ENCODE results near the gene HNF4A. TPM values are rescaled to one million over a fixed set of nuclear protein-coding genes. Genes with fewer than 3 reads are reported as not detected.

HNF4A gene
- total and polyA plus RNA-seq, 2 of the 13 experiments (the other 11 are each of a cell fraction or from before 2014, with no cell fraction given) = 80.9 to 169 TPM

DNA sequence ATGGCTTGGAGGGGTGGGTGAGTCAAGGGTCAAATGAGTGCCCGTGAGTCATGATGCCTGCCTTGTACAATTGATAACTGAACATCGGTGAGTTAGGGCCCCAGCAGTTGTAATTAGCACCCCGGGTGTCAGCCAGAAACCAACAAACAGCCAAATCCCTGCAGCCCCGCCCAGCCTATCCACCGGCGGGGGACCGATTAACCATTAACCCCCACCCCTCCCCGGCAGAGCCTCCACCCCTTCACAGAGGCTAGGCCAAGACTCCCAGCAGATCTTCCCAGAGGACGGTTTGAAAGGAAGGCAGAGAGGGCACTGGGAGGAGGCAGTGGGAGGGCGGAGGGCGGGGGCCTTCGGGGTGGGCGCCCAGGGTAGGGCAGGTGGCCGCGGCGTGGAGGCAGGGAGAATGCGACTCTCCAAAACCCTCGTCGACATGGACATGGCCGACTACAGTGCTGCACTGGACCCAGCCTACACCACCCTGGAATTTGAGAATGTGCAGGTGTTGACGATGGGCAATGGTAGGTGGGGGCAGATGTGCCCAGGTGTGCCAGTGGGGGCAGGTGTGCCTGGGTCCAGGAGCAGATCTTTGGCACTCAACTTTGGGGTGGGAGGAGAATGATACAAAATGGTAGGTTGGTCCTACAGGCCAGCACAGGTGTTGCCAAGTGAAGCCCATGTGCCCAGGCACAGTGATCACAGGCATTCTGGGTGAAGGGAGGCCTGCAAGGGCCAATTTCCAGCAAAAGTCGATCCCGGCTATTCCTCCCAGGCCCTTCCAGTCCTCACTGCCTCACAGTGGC is 45.7 kb downstream of the HNF4A start (continued):
- TF ChIP-seq ZNF850 (CRISPR knock-in tag; conservative IDR thresholded peaks at IDR 0.05) = no peak
- peak; percentile 88 for TF ChIP-seq KDM5B (CRISPR knock-in tag; IDR thresholded peaks at IDR 0.05; ENCODE audit: borderline replicate concordance)
- TF ChIP-seq ATF7 (IDR thresholded peaks at IDR 0.05) = no peak
- no peak; the same call in 1 of the 2 replicates for TF ChIP-seq ATF7 (CRISPR knock-in tag; IDR thresholded peaks at IDR 0.05)
- TF ChIP-seq ZNF761 (CRISPR knock-in tag; conservative IDR thresholded peaks at IDR 0.05) = peak; percentile 62; the same call in 1 of the 2 replicates
- no peak; the same call in 1 of the 2 replicates for TF ChIP-seq ELF3 (CRISPR knock-in tag; IDR thresholded peaks at IDR 0.05)
- no peak for TF ChIP-seq CCAR2 (optimal IDR thresholded peaks at IDR 0.05; ENCODE audit: low read depth, low read length)
- peak; percentile 56; the same call in 1 of the 2 replicates for TF ChIP-seq ZNF839 (CRISPR knock-in tag; IDR thresholded peaks at IDR 0.05; ENCODE audit: borderline replicate concordance)
- TF ChIP-seq KDM3A (CRISPR knock-in tag; IDR thresholded peaks at IDR 0.05; ENCODE audit: low read depth) = no peak
- TF ChIP-seq, protein P1, sequence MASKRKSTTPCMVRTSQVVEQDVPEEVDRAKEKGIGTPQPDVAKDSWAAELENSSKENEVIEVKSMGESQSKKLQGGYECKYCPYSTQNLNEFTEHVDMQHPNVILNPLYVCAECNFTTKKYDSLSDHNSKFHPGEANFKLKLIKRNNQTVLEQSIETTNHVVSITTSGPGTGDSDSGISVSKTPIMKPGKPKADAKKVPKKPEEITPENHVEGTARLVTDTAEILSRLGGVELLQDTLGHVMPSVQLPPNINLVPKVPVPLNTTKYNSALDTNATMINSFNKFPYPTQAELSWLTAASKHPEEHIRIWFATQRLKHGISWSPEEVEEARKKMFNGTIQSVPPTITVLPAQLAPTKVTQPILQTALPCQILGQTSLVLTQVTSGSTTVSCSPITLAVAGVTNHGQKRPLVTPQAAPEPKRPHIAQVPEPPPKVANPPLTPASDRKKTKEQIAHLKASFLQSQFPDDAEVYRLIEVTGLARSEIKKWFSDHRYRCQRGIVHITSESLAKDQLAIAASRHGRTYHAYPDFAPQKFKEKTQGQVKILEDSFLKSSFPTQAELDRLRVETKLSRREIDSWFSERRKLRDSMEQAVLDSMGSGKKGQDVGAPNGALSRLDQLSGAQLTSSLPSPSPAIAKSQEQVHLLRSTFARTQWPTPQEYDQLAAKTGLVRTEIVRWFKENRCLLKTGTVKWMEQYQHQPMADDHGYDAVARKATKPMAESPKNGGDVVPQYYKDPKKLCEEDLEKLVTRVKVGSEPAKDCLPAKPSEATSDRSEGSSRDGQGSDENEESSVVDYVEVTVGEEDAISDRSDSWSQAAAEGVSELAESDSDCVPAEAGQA (IDR thresholded peaks at IDR 0.05; ENCODE audit: low read depth) = no peak
- TF ChIP-seq, protein P1 (CRISPR knock-in tag; IDR thresholded peaks at IDR 0.05; ENCODE audit: borderline replicate concordance) = 0 out of 2 replicates have a peak, but pooled peaks have one; percentile 26
- TF ChIP-seq KDM2A (CRISPR knock-in tag; IDR thresholded peaks at IDR 0.05; ENCODE audit: borderline replicate concordance, low read depth) = no peak; the same call in none of the 2 replicates
- 0 out of 2 replicates have a peak, but pooled peaks have one; percentile 39 for TF ChIP-seq RBAK (CRISPR knock-in tag; IDR thresholded peaks at IDR 0.05)
- TF ChIP-seq ZMAT5 (CRISPR knock-in tag; IDR thresholded peaks at IDR 0.05; ENCODE audit: borderline replicate concordance, low read depth) = no peak; the same call in 1 of the 2 replicates
- TF ChIP-seq, protein P2, sequence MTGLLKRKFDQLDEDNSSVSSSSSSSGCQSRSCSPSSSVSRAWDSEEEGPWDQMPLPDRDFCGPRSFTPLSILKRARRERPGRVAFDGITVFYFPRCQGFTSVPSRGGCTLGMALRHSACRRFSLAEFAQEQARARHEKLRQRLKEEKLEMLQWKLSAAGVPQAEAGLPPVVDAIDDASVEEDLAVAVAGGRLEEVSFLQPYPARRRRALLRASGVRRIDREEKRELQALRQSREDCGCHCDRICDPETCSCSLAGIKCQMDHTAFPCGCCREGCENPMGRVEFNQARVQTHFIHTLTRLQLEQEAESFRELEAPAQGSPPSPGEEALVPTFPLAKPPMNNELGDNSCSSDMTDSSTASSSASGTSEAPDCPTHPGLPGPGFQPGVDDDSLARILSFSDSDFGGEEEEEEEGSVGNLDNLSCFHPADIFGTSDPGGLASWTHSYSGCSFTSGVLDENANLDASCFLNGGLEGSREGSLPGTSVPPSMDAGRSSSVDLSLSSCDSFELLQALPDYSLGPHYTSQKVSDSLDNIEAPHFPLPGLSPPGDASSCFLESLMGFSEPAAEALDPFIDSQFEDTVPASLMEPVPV (CRISPR knock-in tag; IDR thresholded peaks at IDR 0.05) = peak; percentile 50; the same call in 1 of the 2 replicates
- no peak for TF ChIP-seq FIP1L1 (IDR thresholded peaks at IDR 0.05; ENCODE audit: borderline replicate concordance, insufficient read depth, low read depth, low read length)
- no peak for TF ChIP-seq ZNF720 (CRISPR knock-in tag; IDR thresholded peaks at IDR 0.05)
- no peak for TF ChIP-seq ZNF569 (CRISPR knock-in tag; IDR thresholded peaks at IDR 0.05; ENCODE audit: borderline replicate concordance)
- TF ChIP-seq PITX1 (CRISPR knock-in tag; IDR thresholded peaks at IDR 0.05) = peak; percentile 97
- peak; percentile 57 for TF ChIP-seq MLX (CRISPR knock-in tag; IDR thresholded peaks at IDR 0.05)
- no peak for TF ChIP-seq YY1 (IDR thresholded peaks at IDR 0.05; ENCODE audit: insufficient read depth, insufficient replicate concordance, low read depth, low read length)
